AG04449 (cell line): ENCODE data around the gene PIK3C2B.

Experiments used
- CTCF ChIA-PET: fragments of 350-600 bp; formaldehyde crosslinking; extraction: SDS; loops from one replicate; lab custom pipeline; 2021; ENCODE audit warnings: antibody characterized with exemption; lab: Yijun Ruan, JAX
- POLR2A ChIA-PET: fragments of 400-600, 350-600 bp; formaldehyde crosslinking; extraction: SDS; loops from one replicate; lab custom pipeline; 2020; ENCODE audit warnings: antibody characterized with exemption, inconsistent platforms; lab: Yijun Ruan, JAX
- DNase-seq: peaks from one replicate; pipeline ENCODE4 v3.0.0-alpha.2; 2010; ENCODE audit warnings: low read depth, low spot score
- H3K4me3 ChIP-seq: 2 replicates; pipeline ENCODE4 v1.5.1; 2011; ENCODE audit warnings: low read depth, mild to moderate bottlenecking, control low read depth, low read length
- TF ChIP-seq, protein P1 (sequence below): IDR thresholded peaks from one replicate; pipeline ENCODE4 v1.5.1; 2011; ENCODE audit warnings: mild to moderate bottlenecking, moderate library complexity, low read length, control low read depth, inconsistent platforms; ENCODE audit not compliant: insufficient read depth; ENCODE audit errors: missing control alignments

The PIK3C2B gene

DNA sequence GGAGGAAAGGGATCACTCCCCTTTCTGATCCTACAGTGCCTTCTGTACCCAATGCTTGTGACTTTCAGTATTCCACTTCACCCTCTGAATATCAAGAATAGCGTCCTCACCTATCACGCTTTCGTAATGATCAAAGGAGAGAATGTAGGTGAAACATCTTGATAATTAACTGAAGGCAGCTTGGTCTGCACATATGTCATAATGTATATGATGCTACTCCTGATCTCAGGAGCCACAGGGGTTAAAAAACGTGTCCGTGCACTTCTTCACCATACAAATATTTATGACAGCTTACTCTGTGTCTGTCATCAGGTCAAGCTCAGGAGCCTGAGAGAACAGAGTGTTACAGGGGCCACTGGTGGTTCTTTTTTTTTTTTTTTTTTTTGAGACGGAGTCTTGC lies 1.2 kb upstream of the PIK3C2B start:
- ChIA-PET CTCF (interaction anchor here (0.7 to 19.8 kb wide), 7 partner anchors 10 to 333 kb away, joined by 3 to 1052 read pairs (median 8); no protein-coding TSS in a partner anchor), POLR2A (interaction anchor here (0.6 kb wide), 1 partner anchor 323 kb away, joined by 4 read pairs; no protein-coding TSS in a partner anchor)
- TF ChIP-seq, protein P1, sequence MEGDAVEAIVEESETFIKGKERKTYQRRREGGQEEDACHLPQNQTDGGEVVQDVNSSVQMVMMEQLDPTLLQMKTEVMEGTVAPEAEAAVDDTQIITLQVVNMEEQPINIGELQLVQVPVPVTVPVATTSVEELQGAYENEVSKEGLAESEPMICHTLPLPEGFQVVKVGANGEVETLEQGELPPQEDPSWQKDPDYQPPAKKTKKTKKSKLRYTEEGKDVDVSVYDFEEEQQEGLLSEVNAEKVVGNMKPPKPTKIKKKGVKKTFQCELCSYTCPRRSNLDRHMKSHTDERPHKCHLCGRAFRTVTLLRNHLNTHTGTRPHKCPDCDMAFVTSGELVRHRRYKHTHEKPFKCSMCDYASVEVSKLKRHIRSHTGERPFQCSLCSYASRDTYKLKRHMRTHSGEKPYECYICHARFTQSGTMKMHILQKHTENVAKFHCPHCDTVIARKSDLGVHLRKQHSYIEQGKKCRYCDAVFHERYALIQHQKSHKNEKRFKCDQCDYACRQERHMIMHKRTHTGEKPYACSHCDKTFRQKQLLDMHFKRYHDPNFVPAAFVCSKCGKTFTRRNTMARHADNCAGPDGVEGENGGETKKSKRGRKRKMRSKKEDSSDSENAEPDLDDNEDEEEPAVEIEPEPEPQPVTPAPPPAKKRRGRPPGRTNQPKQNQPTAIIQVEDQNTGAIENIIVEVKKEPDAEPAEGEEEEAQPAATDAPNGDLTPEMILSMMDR = no peak
- DNase-seq = no peak
- H3K4me3 ChIP-seq = no peak overlapping the region

DNA sequence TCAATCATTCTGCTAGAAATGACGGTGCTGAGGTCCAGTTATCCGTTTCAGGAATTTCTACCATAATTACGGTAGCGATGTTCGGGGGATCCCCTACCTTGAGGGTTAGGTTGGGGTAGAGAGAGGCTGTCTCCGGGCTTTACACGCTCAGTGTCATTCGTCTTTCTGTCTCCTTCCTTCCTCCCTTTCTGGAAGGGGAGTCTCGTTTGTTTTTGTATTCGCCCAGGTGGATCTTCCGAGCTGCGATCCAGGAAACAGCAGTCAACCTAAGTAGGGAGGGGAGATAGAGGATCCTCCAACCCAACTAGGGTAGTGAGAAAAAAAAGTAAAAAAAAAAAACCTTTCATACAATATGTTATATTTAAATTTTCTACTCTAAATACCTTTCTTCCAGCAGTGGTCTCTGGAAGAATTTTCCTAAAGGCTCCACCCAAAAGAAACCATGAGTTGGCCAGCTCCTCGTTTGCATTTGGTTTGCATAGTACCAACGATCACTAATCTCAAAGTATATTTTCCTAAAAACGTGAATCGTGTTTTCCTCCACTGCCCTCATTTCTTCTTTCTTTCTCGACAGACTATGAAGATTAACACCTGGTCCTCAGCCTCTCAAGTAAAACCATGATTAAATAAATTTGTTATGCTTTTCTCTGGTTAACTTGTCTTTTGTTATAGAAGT lies 611 bp upstream of the PIK3C2B start:
- H3K4me3 ChIP-seq = peak overlapping the region; percentile 94
- ChIA-PET CTCF (interaction anchor here (1.2 to 19.8 kb wide), 13 partner anchors 10 to 332 kb away, joined by 3 to 1052 read pairs (median 4); no protein-coding TSS in a partner anchor), POLR2A (interaction anchor here (0.6 to 1.8 kb wide), 3 partner anchors 12 to 323 kb away, joined by 3 to 7 read pairs (median 4); no protein-coding TSS in a partner anchor)
- no peak for DNase-seq
- TF ChIP-seq, protein P1 = no peak

DNA sequence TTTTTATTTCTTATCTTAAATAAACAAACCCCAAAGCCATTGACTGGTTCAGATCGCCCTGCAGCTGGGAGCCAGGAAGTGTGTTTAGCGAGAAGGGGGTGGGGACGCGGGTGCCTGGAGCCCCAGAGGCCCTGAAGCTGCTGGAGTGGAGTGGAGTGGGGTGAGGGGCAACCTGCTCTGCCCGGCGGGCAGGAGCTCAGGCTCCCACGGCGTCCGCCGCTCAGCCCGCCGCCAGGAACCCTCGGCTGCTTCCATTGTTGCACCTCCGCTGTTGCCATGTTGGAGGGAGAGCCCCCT lies 673 bp downstream of the PIK3C2B start:
- CTCF ChIA-PET = interaction anchor here (1.0 to 19.8 kb wide), 14 partner anchors 12 to 331 kb away, joined by 3 to 1052 read pairs (median 6); no protein-coding TSS in a partner anchor
- TF ChIP-seq, protein P1 = no peak
- H3K4me3 ChIP-seq = peak overlapping the region; percentile 94
- POLR2A ChIA-PET = interaction anchor here (0.8 to 1.8 kb wide), 10 partner anchors 8 to 94 kb away, joined by 3 to 7 read pairs (median 3); no protein-coding TSS in a partner anchor
- no peak for DNase-seq

DNA sequence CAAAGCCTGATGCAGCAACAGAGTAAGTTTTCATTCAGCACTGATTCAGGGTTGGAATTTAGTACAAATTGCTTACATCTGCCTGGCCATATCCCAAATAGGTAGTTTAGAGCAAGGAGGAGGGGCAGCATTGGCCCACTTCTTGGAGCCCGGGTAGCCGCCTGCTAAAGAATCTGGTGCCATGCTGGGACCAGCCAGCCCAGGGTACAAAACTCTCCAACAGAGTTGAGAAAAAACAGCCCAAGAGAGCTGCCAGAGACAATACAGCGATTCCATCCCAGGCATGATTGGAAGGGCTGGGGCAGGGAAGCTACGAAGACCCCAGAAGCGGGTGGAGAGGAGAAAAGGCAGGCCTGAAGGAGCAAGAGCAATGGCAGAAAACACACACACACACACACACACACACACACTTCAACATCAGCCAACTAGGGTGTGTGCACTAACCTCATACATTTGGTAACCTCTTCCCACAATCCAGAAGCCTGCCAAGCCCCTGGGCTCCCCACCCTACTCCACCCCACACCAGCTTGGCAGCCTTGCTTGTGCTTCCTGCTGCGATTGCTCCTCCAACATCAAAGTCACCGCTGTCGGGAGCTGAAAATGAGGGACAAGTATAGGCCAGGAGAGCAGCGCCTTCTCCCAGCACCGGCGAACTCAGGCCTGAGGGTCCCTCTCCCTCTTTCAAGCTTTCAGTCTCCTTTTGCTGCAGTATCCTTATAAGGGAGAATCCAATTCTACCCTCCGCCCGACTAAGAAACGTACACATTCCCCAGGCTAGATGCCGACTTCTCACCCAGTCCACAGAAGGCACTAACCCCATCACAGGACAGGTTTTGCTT lies 1.2 kb downstream of the PIK3C2B start:
- peak overlapping the region; percentile 94 for H3K4me3 ChIP-seq
- TF ChIP-seq, protein P1 = no peak
- DNase-seq = no peak
- POLR2A ChIA-PET = interaction anchor here (1.0 to 1.8 kb wide), 9 partner anchors 8 to 93 kb away, joined by 3 to 7 read pairs (median 3); no protein-coding TSS in a partner anchor
- CTCF ChIA-PET = interaction anchor here (0.6 to 19.8 kb wide), 16 partner anchors 9 to 330 kb away, joined by 3 to 1052 read pairs (median 6); no protein-coding TSS in a partner anchor

DNA sequence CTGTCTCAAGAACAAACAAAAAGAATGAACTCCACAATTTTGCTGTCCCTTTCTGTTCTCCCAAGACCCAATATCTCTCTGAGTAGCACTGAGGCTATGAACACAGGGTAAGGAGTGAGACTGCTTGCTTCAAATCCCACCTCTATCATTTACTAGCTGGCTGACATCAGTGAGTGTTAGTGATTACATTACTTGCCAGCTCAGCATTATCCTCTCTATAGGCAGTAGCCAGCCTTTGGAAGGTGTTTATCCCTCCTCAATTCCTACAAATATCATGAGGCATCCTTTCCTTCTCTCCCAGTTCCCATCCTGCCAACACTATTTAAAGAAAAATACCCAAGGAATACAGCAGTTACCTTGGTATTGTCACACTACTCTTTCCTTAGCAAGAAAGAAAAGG lies 3.0 kb downstream of the PIK3C2B start:
- POLR2A ChIA-PET = no interaction called here
- TF ChIP-seq, protein P1 = no peak
- no peak overlapping the region for H3K4me3 ChIP-seq
- CTCF ChIA-PET = interaction anchor here (0.6 to 19.8 kb wide), 6 partner anchors 9 to 316 kb away, joined by 3 to 1052 read pairs (median 6); no protein-coding TSS in a partner anchor
- DNase-seq = no peak
